ENCODE measurements around the gene ZGPAT. TPM values are rescaled to one million over a fixed set of nuclear protein-coding genes. Genes with fewer than 3 reads are reported as not detected.
A peak's percentile ranks its signal among the peaks of the same experiment; 100 is the strongest.

The ZGPAT gene
- total and polyA plus RNA-seq, 7 donors = 18.5 to 44.9 (median 22.5) TPM

DNA sequence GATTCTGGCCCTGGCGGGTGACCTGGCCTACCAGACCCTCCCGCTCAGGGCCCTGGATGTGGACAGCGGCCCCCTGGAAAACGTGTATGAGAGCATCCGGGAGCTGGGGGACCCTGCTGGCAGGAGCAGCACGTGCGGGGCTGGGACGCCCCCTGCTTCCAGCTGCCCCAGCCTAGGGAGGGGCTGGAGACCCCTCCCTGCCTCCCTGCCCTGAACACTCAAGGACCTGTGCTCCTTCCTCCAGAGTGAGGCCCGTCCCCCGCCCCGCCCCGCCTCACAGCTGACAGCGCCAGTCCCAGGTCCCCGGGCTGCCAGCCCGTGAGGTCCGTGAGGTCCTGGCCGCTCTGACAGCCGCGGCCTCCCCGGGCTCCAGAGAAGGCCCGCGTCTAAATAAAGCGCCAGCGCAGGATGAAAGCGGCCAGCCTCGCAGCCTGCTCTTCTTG, 30.9 kb downstream of the ZGPAT start:
- Histone ChIP-seq H3K36me3 (peaks cover 20 to 48% (median 26%) of the 10 kb centered on the region in 4 donors), H3K4me3 (peak overlapping the region; percentile 48 to 66 (median 57)), H3K4me1 (peaks cover 0 to 43% (median 36%) of the 10 kb centered on the region in 4 donors), H3K9me3 (no peaks in the 10 kb centered on the region), H3K27me3 (peaks cover 0 to 10% (median 0%) of the 10 kb centered on the region in 3 donors), H3K27ac (peak overlapping the region; percentile 83 to 93 (median 90))
- TF ChIP-seq, protein P1, sequence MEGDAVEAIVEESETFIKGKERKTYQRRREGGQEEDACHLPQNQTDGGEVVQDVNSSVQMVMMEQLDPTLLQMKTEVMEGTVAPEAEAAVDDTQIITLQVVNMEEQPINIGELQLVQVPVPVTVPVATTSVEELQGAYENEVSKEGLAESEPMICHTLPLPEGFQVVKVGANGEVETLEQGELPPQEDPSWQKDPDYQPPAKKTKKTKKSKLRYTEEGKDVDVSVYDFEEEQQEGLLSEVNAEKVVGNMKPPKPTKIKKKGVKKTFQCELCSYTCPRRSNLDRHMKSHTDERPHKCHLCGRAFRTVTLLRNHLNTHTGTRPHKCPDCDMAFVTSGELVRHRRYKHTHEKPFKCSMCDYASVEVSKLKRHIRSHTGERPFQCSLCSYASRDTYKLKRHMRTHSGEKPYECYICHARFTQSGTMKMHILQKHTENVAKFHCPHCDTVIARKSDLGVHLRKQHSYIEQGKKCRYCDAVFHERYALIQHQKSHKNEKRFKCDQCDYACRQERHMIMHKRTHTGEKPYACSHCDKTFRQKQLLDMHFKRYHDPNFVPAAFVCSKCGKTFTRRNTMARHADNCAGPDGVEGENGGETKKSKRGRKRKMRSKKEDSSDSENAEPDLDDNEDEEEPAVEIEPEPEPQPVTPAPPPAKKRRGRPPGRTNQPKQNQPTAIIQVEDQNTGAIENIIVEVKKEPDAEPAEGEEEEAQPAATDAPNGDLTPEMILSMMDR (IDR thresholded peaks at IDR 0.05) = no peak
- no peak for TF ChIP-seq POLR2AphosphoS5 (IDR thresholded peaks at IDR 0.05)
- no peak for TF ChIP-seq POLR2A (IDR thresholded peaks at IDR 0.05)
- no peak for TF ChIP-seq EP300 (IDR thresholded peaks at IDR 0.05)
- peak; percentile 89 for DNase-seq
- intact Hi-C loops (cut with DNase I) = loop anchor here (2.0 kb wide), 1 partner anchor 32 kb away; the partner anchor contains the start of gene ARFRP1
- 10 to 28% methylated on average over 26 of the region's 26 CpGs for WGBS, 2 donors

- peaks cover 18 to 42% (median 21%) of the 10 kb centered on the region in 4 donors for H3K36me3 ChIP-seq
- peak; percentile 89 for DNase-seq
- intact Hi-C loops (cut with DNase I) = loop anchor here (2.0 to 5.0 kb wide), 3 partner anchors 33 to 522 kb away; partner anchors contain the start of genes ARFRP1, GMEB2 and YTHDF1
- peak within 1 kb of the TSS; percentile 65 to 71 (median 66) for H3K4me3 ChIP-seq
- H3K27ac ChIP-seq = peak within 1 kb of the TSS; percentile 91 to 96 (median 96)
- H3K4me1 ChIP-seq = peaks cover 0 to 43% (median 36%) of the 10 kb centered on the region in 4 donors
- H3K9me3 ChIP-seq = no peaks in the 10 kb centered on the region
- H3K27me3 ChIP-seq = peaks cover 0 to 10% (median 0%) of the 10 kb centered on the region in 3 donors
- TF ChIP-seq POLR2AphosphoS5 (IDR thresholded peaks at IDR 0.05) = peak in 2 of 4 donors; percentile 10 to 11
- no peak for TF ChIP-seq POLR2A (IDR thresholded peaks at IDR 0.05)
- WGBS, 2 donors = 1 to 2% methylated on average over 136 of the region's 136 CpGs
Observed at GRCh38 chr20:63739130-63740069, 31.6 kb downstream of the ZGPAT start, which contains the start of gene SLC2A4RG. Gene SLC2A4RG, plus strand, starts transcription at chr20:63739776. Its CDS starts 137 bp downstream, at chr20:63739913.

DNA sequence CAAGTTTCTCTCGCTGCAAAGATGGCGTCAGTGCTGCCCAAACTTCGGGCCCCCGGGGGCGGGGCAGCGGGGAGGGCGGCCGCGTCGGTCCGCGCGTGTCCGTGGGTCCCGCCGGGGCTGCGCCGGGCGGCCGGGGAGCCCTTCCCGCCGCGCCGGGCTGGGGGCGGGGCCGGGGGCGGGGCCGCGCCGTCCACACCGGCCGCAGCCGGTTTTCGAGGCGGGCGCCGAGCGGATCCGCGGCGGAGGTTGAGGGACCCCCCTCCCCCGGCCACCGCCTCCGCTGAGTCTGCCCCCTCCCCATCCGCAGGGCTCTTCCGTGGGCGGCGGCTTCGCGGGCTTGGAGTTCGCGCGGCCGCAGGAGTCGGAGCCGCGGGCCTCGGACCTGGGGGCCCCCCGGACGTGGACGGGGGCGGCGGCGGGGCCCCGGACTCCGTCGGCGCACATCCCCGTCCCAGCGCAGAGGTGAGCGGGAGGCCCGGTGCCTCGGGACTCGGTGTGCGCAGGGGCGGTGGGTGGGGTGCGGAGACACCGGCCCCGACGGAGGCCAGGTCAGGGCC, 32.3 kb downstream of the ZGPAT start:
- WGBS, 2 donors = 1% methylated on average over 80 of the region's 80 CpGs
- DNase-seq = peak; percentile 78
- no peak for TF ChIP-seq POLR2AphosphoS5 (IDR thresholded peaks at IDR 0.05)
- TF ChIP-seq POLR2A (IDR thresholded peaks at IDR 0.05) = no peak
- TF ChIP-seq, protein P1 (IDR thresholded peaks at IDR 0.05) = no peak
- no peak for TF ChIP-seq EP300 (IDR thresholded peaks at IDR 0.05)
- Histone ChIP-seq H3K27me3 (peaks cover 0 to 10% (median 0%) of the 10 kb centered on the region in 3 donors), H3K9me3 (no peaks in the 10 kb centered on the region), H3K4me3 (peak overlapping the region; percentile 65 to 71 (median 66)), H3K36me3 (peaks cover 12 to 34% (median 20%) of the 10 kb centered on the region in 4 donors), H3K4me1 (peaks cover 0 to 43% (median 36%) of the 10 kb centered on the region in 4 donors), H3K27ac (peak overlapping the region; percentile 91 to 96 (median 96))
- intact Hi-C loops (cut with DNase I) = loop anchor here (2.0 to 5.0 kb wide), 2 partner anchors 113 to 523 kb away; partner anchors contain the start of genes GMEB2 and YTHDF1

GRCh38 chr20:63740627-63741353, 33.0 kb downstream of the ZGPAT start:
- intact Hi-C loops (cut with DNase I) = loop anchor here (2.0 to 5.0 kb wide), 2 partner anchors 114 to 523 kb away; partner anchors contain the start of genes GMEB2 and YTHDF1
- 3 to 15% methylated on average over 29 of the region's 29 CpGs for WGBS, 2 donors
- peaks cover 11 to 28% (median 15%) of the 10 kb centered on the region in 4 donors for H3K36me3 ChIP-seq
- H3K27me3 ChIP-seq = peaks cover 0 to 10% (median 0%) of the 10 kb centered on the region in 3 donors
- no peaks in the 10 kb centered on the region for H3K9me3 ChIP-seq
- TF ChIP-seq EP300 (IDR thresholded peaks at IDR 0.05) (peak in 1 of 4 donors; percentile 1), POLR2A (IDR thresholded peaks at IDR 0.05) (peak; percentile 64 to 70), POLR2AphosphoS5 (IDR thresholded peaks at IDR 0.05) (peak; percentile 77 to 83 (median 80))
- TF ChIP-seq, protein P1 (IDR thresholded peaks at IDR 0.05) = no peak
- H3K4me3 ChIP-seq = peak overlapping the region; percentile 65 to 71 (median 66)
- peaks cover 0 to 43% (median 36%) of the 10 kb centered on the region in 4 donors for H3K4me1 ChIP-seq
- peak; percentile 98 for DNase-seq
- peak overlapping the region; percentile 91 to 96 (median 96) for H3K27ac ChIP-seq
